Smooth muscle cell (in vitro differentiated cells): ENCODE results near the gene UBR3. TPM values are rescaled to one million over a fixed set of nuclear protein-coding genes. Genes with fewer than 3 reads are reported as not detected.

Experiments
- DNase-seq: peaks from one replicate; lab custom pipeline; 2025; ENCODE audit not compliant: unreplicated experiment; lab: John Stamatoyannopoulos, UW
- H2AFZ ChIP-seq: fragments of 200-600 bp; sonication (generic); 2 replicates; pipeline ENCODE4 v1.6.0; 2016; ENCODE audit warnings: antibody characterized with exemption, low read depth, mild to moderate bottlenecking
- H3F3A ChIP-seq: fragments of 200-600 bp; sonication (generic); 2 replicates; pipeline ENCODE4 v1.6.0; 2017; ENCODE audit warnings: antibody characterized with exemption, low read depth
- H3K27ac ChIP-seq: fragments of 200-600 bp; sonication (generic); 2 replicates; pipeline ENCODE4 v1.5.1; 2016; ENCODE audit warnings: low read depth, mild to moderate bottlenecking
- H3K27me3 ChIP-seq: fragments of 200-600 bp; sonication (generic); 2 replicates; pipeline ENCODE4 v1.6.1; 2016; ENCODE audit warnings: low read depth, mild to moderate bottlenecking
- H3K36me3 ChIP-seq: fragments of 200-600 bp; sonication (generic); 2 replicates; pipeline ENCODE4 v1.5.1; 2016; ENCODE audit warnings: low read depth
- H3K4me1 ChIP-seq: fragments of 200-600 bp; sonication (generic); 2 replicates; pipeline ENCODE4 v1.5.1; 2016; ENCODE audit warnings: low read depth
- H3K4me2 ChIP-seq: fragments of 200-600 bp; sonication (generic); 2 replicates; pipeline ENCODE4 v1.6.0; 2016; ENCODE audit warnings: mild to moderate bottlenecking
- H3K4me3 ChIP-seq: fragments of 200-600 bp; sonication (generic); 2 replicates; pipeline ENCODE4 v1.5.1; 2016; ENCODE audit warnings: mild to moderate bottlenecking
- H3K79me2 ChIP-seq: fragments of 200-600 bp; sonication (generic); 2 replicates; pipeline ENCODE4 v1.6.0; 2016; ENCODE audit warnings: low read depth, mild to moderate bottlenecking
- H3K9ac ChIP-seq: fragments of 200-600 bp; sonication (generic); 2 replicates; pipeline ENCODE4 v1.6.0; 2016; ENCODE audit warnings: low read depth
- H3K9me3 ChIP-seq: fragments of 200-600 bp; sonication (generic); replicated peaks from 2 replicates; pipeline ENCODE4 v1.5.1; 2016; ENCODE audit warnings: low read depth
- H4K20me1 ChIP-seq: fragments of 200-600 bp; sonication (generic); 2 replicates; pipeline ENCODE4 v1.6.0; 2016; ENCODE audit warnings: low read depth
- WGBS: methylation state at CpG from one replicate; pipeline ENCODE4 v1.1.7; 2016; ENCODE audit warnings: low lambda C conversion rate; 5-methylcytosine and 5-hydroxymethylcytosine counted together
- polyA plus RNA-seq: library from polyadenylated mRNA; unstranded; fragments of >200 nt; fragmentation: Nextera tagmentation; extraction: Ambion mirVana; gene quantifications from 2 replicates; pipeline ENCODE4 v1.2.1, GENCODE V29; 2016
- total RNA-seq: library from RNA; depleted of rRNA; stranded (reverse); fragments of >200 nt; gene quantifications from 2 replicates; pipeline ENCODE4 v1.2.3, GENCODE V29; 2014
- TF ChIP-seq, protein P1 (sequence below): fragments of 200-600 bp; sonication (generic); IDR thresholded peaks from 2 replicates; pipeline ENCODE4 v1.5.1; 2017; ENCODE audit warnings: borderline replicate concordance, mild to moderate bottlenecking, antibody characterized with exemption; ENCODE audit not compliant: insufficient read depth, poor library complexity, severe bottlenecking

UBR3 gene
- total and polyA plus RNA-seq, 2 experiments from 2014 or later, result 7.0 to 35.1 TPM

DNA sequence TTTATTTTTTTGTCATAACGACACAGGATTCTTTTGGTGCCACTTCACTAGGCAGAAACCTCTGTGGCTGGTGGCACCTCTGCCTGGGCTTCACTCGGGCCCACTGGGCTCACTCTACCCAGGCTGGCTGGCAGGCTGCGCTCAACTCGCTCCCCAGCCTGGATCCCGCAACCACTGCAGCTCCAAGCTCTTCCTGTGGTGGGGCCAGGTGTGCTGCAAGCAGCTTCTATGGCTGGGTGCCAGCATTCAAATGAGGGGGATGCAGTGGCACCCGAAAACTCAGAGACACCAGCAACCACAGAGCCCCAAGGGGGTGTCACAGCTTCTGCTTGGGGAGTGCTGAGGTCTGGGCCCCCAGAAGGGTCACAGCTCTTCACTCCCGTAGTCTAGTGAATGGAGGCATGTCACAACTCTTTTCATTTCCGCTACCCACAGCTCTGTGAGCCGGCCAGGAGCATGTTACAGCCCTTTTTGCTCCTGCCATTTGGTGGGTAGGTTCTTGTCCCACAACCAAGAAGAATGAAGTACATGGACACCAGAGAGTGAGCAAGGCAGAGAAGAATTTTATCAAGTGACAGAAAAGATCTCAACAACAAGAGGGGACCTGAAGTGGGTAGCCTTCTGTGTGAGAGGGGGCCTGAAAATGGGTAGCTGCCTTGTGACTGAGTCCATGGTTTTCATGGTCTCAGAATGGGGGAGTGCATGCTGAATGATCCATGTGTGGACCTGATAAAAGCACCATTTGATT, 170.1 kb downstream of the UBR3 start:
- Histone ChIP-seq H3K27me3 (no peaks in the 10 kb centered on the region), H3K79me2 (no peaks in the 10 kb centered on the region), H3K9me3 (no peaks in the 10 kb centered on the region), H3K9ac (no peak overlapping the region), H3K27ac (no peak overlapping the region), H3K4me3 (no peak overlapping the region), H3F3A (peaks cover 3% of the 10 kb centered on the region), H3K36me3 (no peaks in the 10 kb centered on the region), H3K4me2 (no peak overlapping the region), H3K4me1 (no peaks in the 10 kb centered on the region), H4K20me1 (no peaks in the 10 kb centered on the region), H2AFZ (no peak overlapping the region)
- TF ChIP-seq, protein P1, sequence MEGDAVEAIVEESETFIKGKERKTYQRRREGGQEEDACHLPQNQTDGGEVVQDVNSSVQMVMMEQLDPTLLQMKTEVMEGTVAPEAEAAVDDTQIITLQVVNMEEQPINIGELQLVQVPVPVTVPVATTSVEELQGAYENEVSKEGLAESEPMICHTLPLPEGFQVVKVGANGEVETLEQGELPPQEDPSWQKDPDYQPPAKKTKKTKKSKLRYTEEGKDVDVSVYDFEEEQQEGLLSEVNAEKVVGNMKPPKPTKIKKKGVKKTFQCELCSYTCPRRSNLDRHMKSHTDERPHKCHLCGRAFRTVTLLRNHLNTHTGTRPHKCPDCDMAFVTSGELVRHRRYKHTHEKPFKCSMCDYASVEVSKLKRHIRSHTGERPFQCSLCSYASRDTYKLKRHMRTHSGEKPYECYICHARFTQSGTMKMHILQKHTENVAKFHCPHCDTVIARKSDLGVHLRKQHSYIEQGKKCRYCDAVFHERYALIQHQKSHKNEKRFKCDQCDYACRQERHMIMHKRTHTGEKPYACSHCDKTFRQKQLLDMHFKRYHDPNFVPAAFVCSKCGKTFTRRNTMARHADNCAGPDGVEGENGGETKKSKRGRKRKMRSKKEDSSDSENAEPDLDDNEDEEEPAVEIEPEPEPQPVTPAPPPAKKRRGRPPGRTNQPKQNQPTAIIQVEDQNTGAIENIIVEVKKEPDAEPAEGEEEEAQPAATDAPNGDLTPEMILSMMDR, result no peak
- DNase-seq, result no peak
- 97% methylated on average over 9 of the region's 9 CpGs for WGBS

DNA sequence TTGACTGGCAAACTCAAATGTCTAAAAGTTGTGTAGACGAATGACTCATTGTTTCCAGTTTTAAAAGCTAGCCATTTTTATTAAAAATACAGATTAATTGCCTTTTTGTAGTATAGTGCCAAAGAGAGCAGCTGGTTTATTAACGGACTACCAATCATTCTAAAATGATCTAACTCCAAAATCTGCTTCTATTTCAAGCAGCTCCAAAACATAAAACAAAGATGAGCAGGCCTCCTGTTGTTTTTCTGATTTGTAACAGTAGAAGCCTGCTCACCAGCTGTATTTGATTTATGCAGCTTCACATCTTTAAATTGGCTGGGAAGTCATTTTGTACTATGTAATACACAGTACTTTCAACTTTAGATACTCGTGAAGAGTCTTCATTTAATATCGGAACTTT, 171.8 kb downstream of the UBR3 start:
- Histone ChIP-seq H3K9me3 (no peaks in the 10 kb centered on the region), H4K20me1 (no peaks in the 10 kb centered on the region), H3K27me3 (no peaks in the 10 kb centered on the region), H3K4me3 (no peak overlapping the region), H3K9ac (no peak overlapping the region), H3K79me2 (no peaks in the 10 kb centered on the region), H2AFZ (no peak overlapping the region), H3K4me1 (no peaks in the 10 kb centered on the region), H3K4me2 (no peak overlapping the region), H3F3A (peaks cover 3% of the 10 kb centered on the region), H3K27ac (no peak overlapping the region), H3K36me3 (no peaks in the 10 kb centered on the region)
- TF ChIP-seq, protein P1, result no peak
- 90% methylated on average over 4 of the region's 4 CpGs for WGBS
- DNase-seq, result no peak

DNA sequence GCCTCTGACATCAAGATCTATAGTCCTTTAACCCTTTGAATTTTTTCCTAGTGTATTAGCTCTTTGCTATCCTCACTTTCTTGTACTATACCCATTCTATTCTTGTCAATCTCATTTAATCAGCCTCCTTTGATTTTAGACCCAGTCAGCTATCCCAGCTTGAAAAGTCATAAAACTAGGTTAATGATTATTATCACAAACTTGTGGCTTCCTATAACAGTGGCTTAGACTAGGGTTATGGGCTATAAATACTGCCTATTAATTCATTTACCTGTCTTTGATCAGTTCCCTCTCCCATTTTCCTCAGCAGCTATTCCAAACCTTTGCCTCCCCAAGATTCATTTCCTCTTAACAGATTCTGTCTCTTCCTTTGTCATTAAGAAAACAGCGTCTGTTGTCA, 174.8 kb downstream of the UBR3 start:
- no peaks in the 10 kb centered on the region for H3K79me2 ChIP-seq
- H3K4me3 ChIP-seq, result no peak overlapping the region
- no peaks in the 10 kb centered on the region for H3K27me3 ChIP-seq
- DNase-seq, result no peak
- H2AFZ ChIP-seq, result no peak overlapping the region
- H3K27ac ChIP-seq, result no peak overlapping the region
- H4K20me1 ChIP-seq, result no peaks in the 10 kb centered on the region
- H3K9ac ChIP-seq, result no peak overlapping the region
- H3K4me2 ChIP-seq, result no peak overlapping the region
- no peaks in the 10 kb centered on the region for H3K4me1 ChIP-seq
- H3F3A ChIP-seq, result peaks cover 4% of the 10 kb centered on the region
- TF ChIP-seq, protein P1, result no peak
- H3K9me3 ChIP-seq, result no peaks in the 10 kb centered on the region
- WGBS, result 47% methylated on average over 1 of the region's 1 CpG
- no peaks in the 10 kb centered on the region for H3K36me3 ChIP-seq

DNA sequence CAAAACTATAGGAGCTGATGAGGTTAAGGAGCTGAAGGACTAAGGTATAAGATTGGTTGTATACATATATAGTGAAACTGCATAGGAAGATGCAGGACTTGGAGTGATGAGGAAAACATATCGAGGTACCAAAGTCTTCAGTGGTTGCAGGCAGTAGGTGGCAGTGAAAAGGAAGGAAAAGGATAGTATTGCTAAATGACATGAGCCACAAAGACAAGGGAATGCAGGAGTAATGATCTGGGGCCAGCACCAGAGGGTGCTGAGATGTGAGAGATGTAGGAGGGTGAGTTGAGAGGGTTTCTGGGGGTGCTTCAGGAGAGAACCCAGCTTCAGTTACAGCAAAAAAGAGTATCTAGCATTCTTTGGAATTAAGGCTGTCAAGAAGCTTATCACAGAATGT, 178.4 kb downstream of the UBR3 start:
- Histone ChIP-seq H4K20me1 (no peaks in the 10 kb centered on the region), H3K4me3 (no peak overlapping the region), H3K27me3 (no peaks in the 10 kb centered on the region), H3K36me3 (no peaks in the 10 kb centered on the region), H3F3A (peaks cover 4% of the 10 kb centered on the region), H3K4me2 (no peak overlapping the region), H3K27ac (no peak overlapping the region), H3K9ac (no peak overlapping the region), H3K79me2 (no peaks in the 10 kb centered on the region), H3K9me3 (no peaks in the 10 kb centered on the region), H3K4me1 (peaks cover 11% of the 10 kb centered on the region), H2AFZ (no peak overlapping the region)
- no peak for DNase-seq
- TF ChIP-seq, protein P1, result no peak
- WGBS, result 82% methylated on average over 1 of the region's 1 CpG
